HG03066 (cell line): ENCODE results near the gene IGSF1.

Experiments used
- ATAC-seq: cut with Tn5 transposase; IDR thresholded peaks from one replicate; pipeline ENCODE4 v1.9.1; 2021; ENCODE audit warnings: low read depth; ENCODE audit not compliant: unreplicated experiment

Gene IGSF1

GRCh38 chrX:131288738-131289511 lies at the start of gene IGSF1:
Gene IGSF1, minus strand, starts transcription at chrX:131289306. Its CDS starts 2,632 bp downstream, at chrX:131286674.
- no peak for ATAC-seq

- no peak for ATAC-seq
These were observed 43.2 kb upstream of the IGSF1 start for GRCh38 chrX:131332331-131332730.

GRCh38 chrX:131331152-131331551 lies 42.0 kb upstream of the IGSF1 start:
- no peak for ATAC-seq

- ATAC-seq, result no peak
These were observed 41.6 kb upstream of the IGSF1 start for GRCh38 chrX:131330735-131331134.

GRCh38 chrX:131322651-131323050 lies 33.5 kb upstream of the IGSF1 start:
- no peak for ATAC-seq

GRCh38 chrX:131317326-131317725 lies 28.2 kb upstream of the IGSF1 start:
- no peak for ATAC-seq

GRCh38 chrX:131316260-131316659 lies 27.2 kb upstream of the IGSF1 start:
- no peak for ATAC-seq

- no peak for ATAC-seq
These were observed 19.9 kb upstream of the IGSF1 start for GRCh38 chrX:131308980-131309379.

GRCh38 chrX:131306601-131307000 lies 17.5 kb upstream of the IGSF1 start:
- no peak for ATAC-seq

- ATAC-seq, result no peak
These were observed 16.8 kb upstream of the IGSF1 start for GRCh38 chrX:131305926-131306325.

- no peak for ATAC-seq
These were observed 13.6 kb upstream of the IGSF1 start for GRCh38 chrX:131302701-131303100.

- ATAC-seq, result no peak
These were observed 12.0 kb upstream of the IGSF1 start for GRCh38 chrX:131301155-131301554.

GRCh38 chrX:131298846-131299245 lies 9.7 kb upstream of the IGSF1 start:
- no peak for ATAC-seq

GRCh38 chrX:131298036-131298435 lies 8.9 kb upstream of the IGSF1 start:
- no peak for ATAC-seq

- no peak for ATAC-seq
These were observed 421 bp upstream of the IGSF1 start for GRCh38 chrX:131289527-131289926.

GRCh38 chrX:131288188-131288587 lies 918 bp downstream of the IGSF1 start:
- no peak for ATAC-seq

- no peak for ATAC-seq
These were observed 1.4 kb downstream of the IGSF1 start for GRCh38 chrX:131287560-131288179.

GRCh38 chrX:131279617-131280016 lies 9.5 kb downstream of the IGSF1 start:
- no peak for ATAC-seq

- ATAC-seq, result no peak
These were observed 9.9 kb downstream of the IGSF1 start for GRCh38 chrX:131279197-131279596.

GRCh38 chrX:131277543-131278136 lies 11.5 kb downstream of the IGSF1 start:
- ATAC-seq, result no peak

GRCh38 chrX:131273011-131273410 lies 16.1 kb downstream of the IGSF1 start:
- no peak for ATAC-seq

- no peak for ATAC-seq
These were observed 17.3 kb downstream of the IGSF1 start for GRCh38 chrX:131271826-131272225.
